Activated CD4-positive, alpha-beta T cell treated with anti-CD3 and anti-CD28 coated beads for 36 hours (primary cell): Measurements from ENCODE around the gene DUSP22. TPM values are rescaled to one million over a fixed set of nuclear protein-coding genes. Genes with fewer than 3 reads are reported as not detected.

Experiments
- ATAC-seq: fragments of 200-7000 bp; cut with Tn5 transposase; one replicate; pipeline ENCODE4 v1.10.0; 2021; ENCODE audit warnings: mild to moderate bottlenecking, moderate library complexity
- CTCF ChIA-PET: fragments of 350-600 bp; sonication (Branson Sonifier 250); formaldehyde crosslinking; loops from one replicate; lab custom pipeline; 2021; ENCODE audit warnings: antibody characterized with exemption; lab: Charles Lee
- POLR2A ChIA-PET: fragments of 350-600 bp; sonication (Branson Sonifier 250); formaldehyde crosslinking; loops from one replicate; lab custom pipeline; 2021; ENCODE audit warnings: antibody characterized with exemption, inconsistent platforms; lab: Charles Lee
- DNase-seq: peaks from one replicate; pipeline ENCODE4 v3.0.0-alpha.2; 2020
- H3K27ac Mint-ChIP-seq: one replicate; pipeline ENCODE4 v1.8.0; 2021; ENCODE audit warnings: mixed read lengths
- H3K27me3 Mint-ChIP-seq: one replicate; pipeline ENCODE4 v1.8.0; 2021; ENCODE audit warnings: mixed read lengths
- H3K36me3 Mint-ChIP-seq: one replicate; pipeline ENCODE4 v1.8.0; 2021; ENCODE audit warnings: low read depth, mixed read lengths
- H3K4me1 Mint-ChIP-seq: one replicate; pipeline ENCODE4 v1.8.0; 2021; ENCODE audit warnings: mixed read lengths
- H3K4me3 Mint-ChIP-seq: one replicate; pipeline ENCODE4 v1.8.0; 2021; ENCODE audit warnings: mild to moderate bottlenecking, moderate library complexity, mixed read lengths
- H3K9me3 Mint-ChIP-seq: one replicate; pipeline ENCODE4 v1.8.0; 2021; ENCODE audit warnings: low read depth, mixed read lengths
- intact Hi-C, 2 experiments: fragments of 100-400 bp; cut with DNase I in 1 of 2; cut with micrococcal nuclease in 1 of 2; formaldehyde crosslinking; loops; one replicate each; pipeline versions ENCODE4 v1.14.2 to v1.15.1; 2022 to 2024; cut with DNase I, micrococcal nuclease
- total RNA-seq, 2 experiments: library from RNA; stranded (reverse); gene quantifications; one replicate each; pipeline ENCODE4 v1.2.3, GENCODE V29; 2021

Gene DUSP22
- total RNA-seq, 2 experiments from 2014 or later: 33.2 to 33.7 TPM

DNA sequence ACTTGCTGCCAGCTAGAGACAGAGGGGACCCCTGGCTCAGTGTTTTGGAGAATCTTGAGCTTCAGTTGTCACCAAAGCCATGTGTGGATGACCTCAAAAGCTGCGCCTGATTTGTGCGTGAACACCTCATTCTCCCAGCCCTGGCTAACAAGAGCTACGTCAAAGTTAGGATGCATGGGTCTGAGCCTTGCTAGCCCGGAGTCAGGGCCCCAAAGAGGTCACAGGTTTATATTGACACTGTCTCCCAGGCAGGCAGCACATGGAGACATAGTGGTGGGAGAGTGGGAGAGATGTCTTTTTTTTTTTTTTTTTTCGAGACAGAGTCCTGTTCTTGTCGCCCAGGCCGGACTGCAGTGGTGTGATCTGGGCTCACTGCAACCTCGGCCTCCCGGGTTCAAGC lies 36.1 kb upstream of the DUSP22 start:
- Mint-ChIP-seq H3K27me3 (no peaks in the 10 kb centered on the region), H3K9me3 (peaks cover 5% of the 10 kb centered on the region), H3K27ac (no peak overlapping the region), H3K36me3 (no peaks in the 10 kb centered on the region), H3K4me3 (no peak overlapping the region), H3K4me1 (peaks cover 58% of the 10 kb centered on the region)
- no peak for ATAC-seq
- DNase-seq: no peak
- intact Hi-C loops: no loop called here
- POLR2A ChIA-PET: no interaction called here
- CTCF ChIA-PET: interaction anchor here (0.6 to 1.9 kb wide), 5 partner anchors 40 to 66 kb away, joined by 3 to 6 read pairs (median 3); no protein-coding TSS in a partner anchor

DNA sequence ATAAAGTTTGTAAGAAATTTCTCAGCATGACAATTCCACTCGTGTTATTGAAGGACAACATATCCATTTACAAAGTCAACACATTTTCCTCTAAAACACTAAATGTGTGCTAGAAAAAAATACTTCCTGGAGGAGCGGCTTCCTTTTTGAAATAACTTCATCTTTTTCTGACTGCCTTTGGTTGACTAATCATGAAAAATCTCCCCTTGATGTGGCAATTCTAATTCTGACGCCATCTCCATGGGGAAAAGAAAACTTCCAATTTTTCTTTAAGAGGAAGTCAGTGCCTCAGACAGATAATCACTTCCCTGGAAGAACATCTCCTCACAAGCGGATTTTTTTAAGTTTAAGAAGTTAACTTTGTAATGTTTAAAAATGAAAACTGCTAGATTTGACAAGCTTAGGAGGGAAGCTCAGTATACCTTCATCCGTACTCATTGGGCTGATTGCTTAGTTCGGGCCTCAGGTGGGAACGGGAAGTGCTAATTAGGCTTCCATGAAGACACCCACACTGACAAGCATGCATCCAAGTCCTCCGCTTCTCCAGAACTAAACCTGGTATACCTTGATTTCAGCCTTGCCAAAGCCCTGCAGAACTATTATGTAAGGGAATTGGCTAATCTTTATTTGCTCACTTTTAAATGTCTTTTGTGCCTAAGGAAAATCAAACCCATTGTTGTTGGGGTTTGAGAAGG lies 35.1 kb upstream of the DUSP22 start:
- DNase-seq: no peak
- CTCF ChIA-PET: interaction anchor here (0.7 to 1.2 kb wide), 5 partner anchors 8 to 168 kb away, joined by 3 to 4 read pairs (median 3); no protein-coding TSS in a partner anchor
- H3K4me3 Mint-ChIP-seq: no peak overlapping the region
- H3K36me3 Mint-ChIP-seq: no peaks in the 10 kb centered on the region
- peaks cover 5% of the 10 kb centered on the region for H3K9me3 Mint-ChIP-seq
- no peak for ATAC-seq
- no peak overlapping the region for H3K27ac Mint-ChIP-seq
- POLR2A ChIA-PET: no interaction called here
- intact Hi-C loops: no loop called here
- H3K4me1 Mint-ChIP-seq: peaks cover 48% of the 10 kb centered on the region
- no peaks in the 10 kb centered on the region for H3K27me3 Mint-ChIP-seq

DNA sequence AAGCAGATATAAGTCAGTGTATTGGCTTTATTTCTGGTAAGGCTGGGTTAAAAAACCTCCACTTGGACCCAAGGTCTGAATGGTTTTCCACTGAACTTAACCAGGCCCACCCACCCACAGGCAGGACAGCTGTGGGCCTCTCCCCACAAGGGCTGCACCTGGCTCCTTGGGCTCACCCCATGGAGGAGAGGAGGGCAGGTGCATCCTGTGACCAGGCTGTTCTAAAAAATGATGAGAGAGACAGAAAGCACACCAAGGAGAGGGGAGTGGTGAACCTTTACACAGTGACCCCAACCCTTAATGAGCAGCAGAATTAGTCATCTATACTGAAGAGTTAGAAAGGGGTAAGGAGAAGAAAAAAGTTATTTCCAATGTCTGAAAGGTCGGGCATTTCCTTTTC lies 34.5 kb upstream of the DUSP22 start:
- Mint-ChIP-seq H3K4me1 (peaks cover 42% of the 10 kb centered on the region), H3K4me3 (no peak overlapping the region), H3K27me3 (no peaks in the 10 kb centered on the region), H3K36me3 (no peaks in the 10 kb centered on the region), H3K9me3 (peaks cover 5% of the 10 kb centered on the region), H3K27ac (no peak overlapping the region)
- ChIA-PET CTCF (interaction anchor here (1.0 kb wide), 2 partner anchors 8 to 34 kb away, joined by 3 to 4 read pairs; no protein-coding TSS in a partner anchor), POLR2A (no interaction called here)
- DNase-seq (no peak), ATAC-seq (no peak)
- intact Hi-C loops: no loop called here

DNA sequence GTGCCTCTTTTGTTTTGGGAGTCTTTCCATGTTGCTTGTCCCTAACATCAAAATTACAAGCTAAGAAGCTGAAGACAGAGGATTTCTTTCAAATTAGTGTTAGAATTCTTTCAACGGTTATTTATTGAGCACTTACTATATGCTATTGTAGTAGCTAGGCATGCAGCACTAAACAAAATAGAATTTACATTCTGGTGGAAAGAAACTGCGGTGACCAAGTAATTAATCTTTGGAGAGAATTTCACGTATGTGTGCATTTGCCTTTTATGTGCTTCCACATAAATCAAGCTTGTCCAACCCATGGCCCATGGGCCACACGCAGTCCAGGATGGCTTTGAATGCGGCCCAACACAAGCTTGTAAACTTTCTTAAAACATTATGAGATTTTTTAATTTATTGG lies 33.0 kb upstream of the DUSP22 start:
- no peak overlapping the region for H3K4me3 Mint-ChIP-seq
- DNase-seq (no peak), ATAC-seq (no peak)
- H3K9me3 Mint-ChIP-seq: peaks cover 5% of the 10 kb centered on the region
- no peaks in the 10 kb centered on the region for H3K27me3 Mint-ChIP-seq
- intact Hi-C loops: no loop called here
- H3K27ac Mint-ChIP-seq: no peak overlapping the region
- CTCF ChIA-PET: interaction anchor here (1.0 to 1.8 kb wide), 2 partner anchors 20 to 22 kb away, joined by 3 to 6 read pairs; no protein-coding TSS in a partner anchor
- H3K4me1 Mint-ChIP-seq: peaks cover 30% of the 10 kb centered on the region
- POLR2A ChIA-PET: interaction anchor here (0.6 kb wide), 1 partner anchor 34 kb away, joined by 4 read pairs; no protein-coding TSS in a partner anchor
- no peaks in the 10 kb centered on the region for H3K36me3 Mint-ChIP-seq

DNA sequence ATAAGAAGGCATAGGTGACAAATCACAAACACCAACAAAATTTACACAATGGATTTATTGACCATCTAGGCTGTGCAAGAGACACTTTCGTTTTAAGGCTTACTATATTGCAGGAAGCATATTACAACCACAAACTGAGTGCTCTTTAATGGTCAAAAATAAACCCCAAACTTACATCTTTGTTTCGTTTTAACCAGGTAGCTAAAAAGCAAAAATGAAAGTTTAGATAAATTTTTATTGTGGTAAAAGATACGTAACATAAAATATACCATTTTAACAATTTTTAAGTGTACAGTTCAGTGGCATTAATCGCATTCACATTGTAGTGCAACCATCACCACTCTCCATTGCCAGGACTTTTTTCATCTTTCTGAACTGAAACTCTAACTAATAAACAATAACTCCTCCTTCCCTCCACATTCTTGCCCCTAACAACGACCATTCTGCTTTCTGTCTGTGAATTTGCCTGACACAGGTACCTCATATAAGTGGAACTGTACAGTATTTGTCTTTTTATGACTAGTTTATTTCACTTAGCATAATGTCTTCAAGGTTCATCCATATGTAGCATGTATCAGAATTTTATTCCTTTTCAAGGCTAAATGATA lies 32.3 kb upstream of the DUSP22 start:
- Mint-ChIP-seq H3K9me3 (peaks cover 5% of the 10 kb centered on the region), H3K4me3 (no peak overlapping the region), H3K27me3 (no peaks in the 10 kb centered on the region), H3K4me1 (peaks cover 30% of the 10 kb centered on the region), H3K27ac (no peak overlapping the region), H3K36me3 (no peaks in the 10 kb centered on the region)
- DNase-seq: no peak
- intact Hi-C loops: no loop called here
- no peak for ATAC-seq
- ChIA-PET POLR2A (interaction anchor here (0.6 to 1.2 kb wide), 2 partner anchors 33 to 34 kb away, joined by 3 to 4 read pairs; no protein-coding TSS in a partner anchor), CTCF (interaction anchor here (1.8 kb wide), 1 partner anchor 20 kb away, joined by 6 read pairs; no protein-coding TSS in a partner anchor)

DNA sequence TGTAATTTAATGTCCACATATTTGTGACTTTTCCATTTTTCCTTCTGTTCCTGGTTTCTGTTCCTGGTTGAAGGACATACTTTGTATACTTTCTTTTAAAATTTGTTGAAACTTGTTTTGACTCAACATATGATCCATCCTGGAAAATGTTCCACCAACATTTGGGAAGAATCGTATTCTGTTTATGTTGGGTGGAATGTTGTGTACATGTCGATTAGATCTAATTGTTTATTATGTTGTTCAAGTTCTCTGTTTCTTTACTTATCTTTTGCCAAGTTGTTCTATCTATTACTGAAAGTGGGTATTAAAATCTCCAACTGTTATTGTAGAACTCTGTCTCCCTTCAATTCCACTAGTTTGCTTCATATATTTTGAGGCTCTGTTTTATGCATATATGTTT lies 27.7 kb upstream of the DUSP22 start:
- H3K4me1 Mint-ChIP-seq: peaks cover 8% of the 10 kb centered on the region
- H3K36me3 Mint-ChIP-seq: no peaks in the 10 kb centered on the region
- CTCF ChIA-PET: interaction anchor here (1.0 to 1.2 kb wide), 2 partner anchors 7 to 295 kb away, joined by 4 read pairs; no protein-coding TSS in a partner anchor
- intact Hi-C loops: no loop called here
- no peaks in the 10 kb centered on the region for H3K27me3 Mint-ChIP-seq
- ATAC-seq: no peak
- H3K9me3 Mint-ChIP-seq: no peaks in the 10 kb centered on the region
- no peak overlapping the region for H3K27ac Mint-ChIP-seq
- no peak overlapping the region for H3K4me3 Mint-ChIP-seq
- no peak for DNase-seq
- POLR2A ChIA-PET: no interaction called here

DNA sequence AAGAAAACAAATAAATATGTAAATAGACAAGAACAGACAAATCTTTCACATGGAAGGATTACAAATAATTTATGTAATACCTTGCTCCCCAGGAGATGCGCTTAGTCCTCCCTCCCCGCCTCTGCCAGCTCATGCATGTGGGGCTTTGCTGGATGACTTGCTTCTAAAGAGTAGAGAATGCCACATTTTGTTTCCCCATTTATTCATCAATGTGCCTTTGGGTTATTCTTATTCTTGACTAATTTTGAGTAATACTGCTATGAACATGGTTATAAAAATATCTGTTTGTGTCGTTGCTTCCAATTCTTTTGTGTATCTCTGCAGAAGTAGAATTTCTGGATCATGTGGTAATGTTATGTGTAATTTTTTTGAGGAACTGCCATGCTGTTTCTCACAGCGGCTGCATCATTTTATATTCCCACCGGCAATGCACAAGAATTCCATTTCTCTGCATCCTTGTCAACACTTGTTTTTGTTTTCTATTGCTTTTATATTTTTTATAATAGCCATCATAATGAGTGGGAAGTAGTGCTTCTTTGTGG lies 23.8 kb upstream of the DUSP22 start:
- ChIA-PET POLR2A (no interaction called here), CTCF (interaction anchor here (0.6 kb wide), 1 partner anchor 100 kb away, joined by 3 read pairs; no protein-coding TSS in a partner anchor)
- Mint-ChIP-seq H3K4me3 (no peak overlapping the region), H3K4me1 (peaks cover 23% of the 10 kb centered on the region), H3K27ac (no peak overlapping the region), H3K36me3 (no peaks in the 10 kb centered on the region), H3K9me3 (peaks cover 10% of the 10 kb centered on the region), H3K27me3 (no peaks in the 10 kb centered on the region)
- DNase-seq: no peak
- no peak for ATAC-seq
- intact Hi-C loops: no loop called here

DNA sequence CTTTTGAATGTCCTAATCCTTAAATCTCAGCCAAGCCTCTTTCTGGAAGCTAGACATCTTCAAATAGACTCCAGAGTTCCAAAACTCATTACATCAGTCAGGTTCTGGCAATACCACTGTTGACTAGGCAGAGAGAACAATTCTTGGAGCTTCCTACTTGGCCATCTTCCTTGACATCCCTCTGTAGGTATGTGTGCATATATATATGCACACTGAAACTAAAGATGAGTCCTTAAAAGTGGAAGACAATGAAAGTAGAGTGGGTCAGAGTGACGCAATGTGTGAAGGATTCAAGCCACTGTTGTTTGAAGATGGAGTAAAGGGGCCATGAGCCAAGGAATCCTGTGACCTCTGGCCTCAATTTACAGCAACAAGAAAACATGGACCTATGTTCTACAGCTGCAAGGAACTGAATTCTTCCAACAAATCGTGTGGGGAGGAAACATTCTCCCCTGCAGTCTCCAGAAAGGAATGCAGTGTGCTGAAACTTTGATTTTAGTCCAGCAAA lies 18.7 kb upstream of the DUSP22 start:
- ATAC-seq (no peak), DNase-seq (no peak)
- intact Hi-C loops: no loop called here
- Mint-ChIP-seq H3K9me3 (peaks cover 15% of the 10 kb centered on the region), H3K4me1 (peaks cover 24% of the 10 kb centered on the region), H3K36me3 (no peaks in the 10 kb centered on the region), H3K27ac (no peak overlapping the region), H3K27me3 (no peaks in the 10 kb centered on the region), H3K4me3 (no peak overlapping the region)
- POLR2A ChIA-PET: no interaction called here
- CTCF ChIA-PET: no interaction called here

DNA sequence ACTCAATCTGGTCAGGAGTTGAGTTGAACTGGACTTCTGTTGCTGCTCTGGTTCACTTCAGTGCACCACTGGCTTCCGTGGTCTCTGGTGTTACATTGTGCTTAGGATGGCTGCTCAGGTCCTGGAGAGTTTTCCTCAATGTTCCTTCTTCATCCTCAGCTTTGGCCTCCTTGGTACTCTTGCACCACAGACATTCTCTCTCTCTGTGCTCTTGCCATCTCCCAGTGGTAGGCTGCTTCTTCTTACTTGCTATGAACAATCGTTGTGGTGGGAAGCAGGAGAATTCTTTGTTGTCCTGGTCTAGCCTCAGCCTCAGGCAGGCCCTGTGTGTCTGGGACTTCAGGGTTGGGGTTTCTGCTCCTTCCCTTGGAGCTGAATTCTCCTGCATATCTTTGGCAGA lies 14.5 kb upstream of the DUSP22 start:
- Mint-ChIP-seq H3K27me3 (no peaks in the 10 kb centered on the region), H3K4me1 (peaks cover 5% of the 10 kb centered on the region), H3K27ac (no peak overlapping the region), H3K4me3 (no peak overlapping the region), H3K9me3 (peaks cover 8% of the 10 kb centered on the region), H3K36me3 (no peaks in the 10 kb centered on the region)
- ChIA-PET CTCF (no interaction called here), POLR2A (no interaction called here)
- DNase-seq (no peak), ATAC-seq (no peak)
- intact Hi-C loops: no loop called here

DNA sequence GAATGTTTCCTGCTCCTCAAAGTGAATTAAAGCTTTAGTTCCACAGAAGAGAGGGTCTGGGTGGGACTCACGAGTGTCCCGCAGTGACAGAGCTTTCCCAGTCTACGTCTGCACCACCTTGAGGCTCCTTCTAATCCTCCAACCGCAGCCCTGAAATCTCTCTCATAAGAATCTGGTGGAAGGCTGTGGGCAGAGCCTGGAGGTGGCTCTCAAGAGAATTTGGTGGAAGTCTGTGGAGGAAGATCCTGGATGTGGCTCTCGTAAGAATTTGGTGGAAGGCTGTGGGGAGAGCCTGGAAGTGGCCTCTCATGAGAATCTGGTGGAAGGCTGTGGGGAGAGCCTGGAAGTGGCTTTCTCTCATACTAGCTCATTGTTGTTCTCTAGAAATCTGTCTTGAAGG lies 13.8 kb upstream of the DUSP22 start:
- no peak overlapping the region for H3K4me3 Mint-ChIP-seq
- intact Hi-C loops: no loop called here
- CTCF ChIA-PET: no interaction called here

DNA sequence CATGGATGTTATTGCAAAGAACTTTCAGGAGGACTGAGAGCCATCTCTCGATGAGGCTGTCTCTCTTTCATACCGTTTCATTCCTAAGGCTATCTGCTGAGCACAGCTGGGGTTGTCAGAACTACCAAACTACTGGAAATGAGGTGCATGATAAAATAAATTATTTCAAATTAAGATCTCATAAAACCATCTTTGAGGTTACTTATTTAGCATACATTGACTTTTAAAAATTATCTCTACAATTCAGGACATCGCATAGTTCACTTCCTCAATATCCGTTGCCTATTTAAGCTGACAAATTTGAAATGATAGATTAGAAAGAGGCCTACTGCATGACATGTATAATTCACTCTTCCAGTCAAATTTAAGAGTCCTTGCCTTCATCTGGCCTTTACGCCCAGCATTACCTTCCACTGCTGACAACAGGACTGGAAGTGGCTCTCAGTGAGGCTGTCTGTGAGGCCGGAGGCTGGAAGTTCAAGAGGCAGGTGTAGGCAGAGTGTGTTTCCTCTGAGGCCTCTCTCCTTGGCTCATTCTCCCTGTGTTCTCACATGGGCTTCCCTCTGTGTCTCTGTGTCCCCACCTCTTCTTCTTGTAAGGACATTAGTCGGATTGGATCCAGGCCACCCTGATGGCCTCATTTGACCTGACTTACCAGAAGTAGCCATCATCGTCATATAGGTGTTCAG lies 12.8 kb upstream of the DUSP22 start:
- Mint-ChIP-seq H3K27ac (no peak overlapping the region), H3K9me3 (peaks cover 3% of the 10 kb centered on the region), H3K4me3 (no peak overlapping the region), H3K27me3 (no peaks in the 10 kb centered on the region), H3K36me3 (no peaks in the 10 kb centered on the region), H3K4me1 (no peaks in the 10 kb centered on the region)
- no peak for DNase-seq
- CTCF ChIA-PET: no interaction called here
- intact Hi-C loops: no loop called here
- no peak for ATAC-seq
- POLR2A ChIA-PET: no interaction called here

More for the DNA sequence above, 13.8 kb upstream of the DUSP22 start:
- Mint-ChIP-seq H3K36me3 (no peaks in the 10 kb centered on the region), H3K4me1 (peaks cover under 1% of the 10 kb centered on the region), H3K9me3 (peaks cover 5% of the 10 kb centered on the region), H3K27ac (no peak overlapping the region), H3K27me3 (no peaks in the 10 kb centered on the region)
- ATAC-seq: no peak
- DNase-seq: no peak
- POLR2A ChIA-PET: no interaction called here
